B cell (primary cell): ENCODE measurements around the gene SEPTIN3. TPM values are rescaled to one million over a fixed set of nuclear protein-coding genes. Genes with fewer than 3 reads are reported as not detected.

Source experiments
- ATAC-seq: fragments of 200-7000 bp; cut with Tn5 transposase; one replicate; pipeline ENCODE4 v1.10.0; 2021; ENCODE audit warnings: low read depth, mild to moderate bottlenecking, moderate number of reproducible peaks, moderate library complexity
- CTCF ChIA-PET: fragments of 350-600 bp; sonication (Branson Sonifier 250); formaldehyde crosslinking; loops from one replicate; lab custom pipeline; 2021; ENCODE audit warnings: antibody characterized with exemption, inconsistent platforms; lab: Charles Lee
- POLR2A ChIA-PET: fragments of 350-600 bp; sonication (Branson Sonifier 250); formaldehyde crosslinking; loops from one replicate; lab custom pipeline; 2021; ENCODE audit warnings: antibody characterized with exemption; lab: Charles Lee
- DNase-seq: peaks from one replicate; pipeline ENCODE4 v3.0.0; 2013
- H2AFZ ChIP-seq: 2 replicates; pipeline ENCODE4 v1.6.1; 2012; ENCODE audit warnings: mild to moderate bottlenecking, low read depth, low read length; ENCODE audit not compliant: insufficient read depth, poor library complexity, severe bottlenecking
- H3K27ac ChIP-seq, 2 donors: 1 replicate in 1 of 2; 2 replicates in 1 of 2; pipeline ENCODE4 v1.5.1; 2012 to 2013; ENCODE audit warnings: low read length in 2 of 2, mild to moderate bottlenecking in 2 of 2, moderate library complexity in 1 of 2
- H3K27me3 ChIP-seq, 4 experiments: fragments of 200-600 bp in 1 of 4; sonication (generic) in 1 of 4; replicated peaks in 1 of 4; 1 replicate in 2 of 4; 2 replicates in 2 of 4; pipeline versions ENCODE4 v1.6.1 to v1.7.0; 2013 to 2016; ENCODE audit warnings: low read length in 3 of 4, mild to moderate bottlenecking in 2 of 4, mixed read lengths in 1 of 4, moderate library complexity in 1 of 4; ENCODE audit not compliant: insufficient read depth in 4 of 4, control insufficient read depth in 3 of 4; ENCODE audit errors: control extremely low read depth in 1 of 4
- H3K36me3 ChIP-seq, 2 experiments: replicated peaks in 1 of 2; 1 replicate in 1 of 2; 2 replicates in 1 of 2; pipeline versions ENCODE4 v1.6.1 to v1.7.1; 2013; ENCODE audit warnings: low read length in 1 of 2; ENCODE audit not compliant: insufficient read depth in 2 of 2, control insufficient read depth in 1 of 2; ENCODE audit errors: control extremely low read depth in 1 of 2, extremely low read depth in 1 of 2
- H3K4me1 ChIP-seq, 2 donors: fragments of 200-600 bp in 1 of 2; sonication (generic) in 1 of 2; 1 replicate in 1 of 2; 2 replicates in 1 of 2; pipeline versions ENCODE4 v1.5.1 to v1.6.1; 2013 to 2017; ENCODE audit warnings: low read length in 2 of 2; ENCODE audit not compliant: control insufficient read depth in 2 of 2, insufficient read depth in 2 of 2
- H3K4me2 ChIP-seq: replicated peaks from 2 replicates; pipeline ENCODE3; 2012; ENCODE audit warnings: mild to moderate bottlenecking, low read depth, low read length; ENCODE audit not compliant: poor library complexity, severe bottlenecking
- H3K4me3 ChIP-seq, 5 experiments: fragments of 200-600 bp in 1 of 5; sonication (generic) in 1 of 5; 1 replicate in 3 of 5; 2 replicates in 2 of 5; pipeline versions ENCODE4 v1.5.1 to v1.7.0; 2011 to 2016; ENCODE audit warnings: low read length in 4 of 5, mild to moderate bottlenecking in 4 of 5, low read depth in 2 of 5, control low read depth in 1 of 5, moderate library complexity in 1 of 5; ENCODE audit not compliant: insufficient read depth in 1 of 5; ENCODE audit errors: control extremely low read depth in 1 of 5, extremely low read depth in 1 of 5
- H3K79me2 ChIP-seq: fragments of 200-600 bp; sonication (generic); one replicate; pipeline ENCODE4 v1.6.0; 2016; ENCODE audit warnings: low read length; ENCODE audit not compliant: control insufficient read depth, insufficient read depth
- H3K9ac ChIP-seq: fragments of 200-600 bp; sonication (generic); 2 replicates; pipeline ENCODE4 v1.6.1; 2017; ENCODE audit warnings: mild to moderate bottlenecking, low read length, moderate library complexity
- H3K9me3 ChIP-seq, 3 donors: one replicate each; pipeline versions ENCODE4 v1.6.1 to v1.7.1; 2013; ENCODE audit warnings: low read length in 2 of 3; ENCODE audit not compliant: control insufficient read depth in 2 of 3, insufficient read depth in 1 of 3; ENCODE audit errors: control extremely low read depth in 1 of 3
- H4K20me1 ChIP-seq: 2 replicates; pipeline ENCODE4 v1.6.0; 2012; ENCODE audit warnings: mild to moderate bottlenecking, low read length; ENCODE audit not compliant: insufficient read depth, control insufficient read depth, poor library complexity, severe bottlenecking
- H3K27ac Mint-ChIP-seq: one replicate; pipeline ENCODE4 v1.8.0; 2021; ENCODE audit warnings: mixed read lengths
- H3K27me3 Mint-ChIP-seq: one replicate; pipeline ENCODE4 v1.8.0; 2021; ENCODE audit warnings: mixed read lengths
- H3K4me1 Mint-ChIP-seq: one replicate; pipeline ENCODE4 v1.8.0; 2021; ENCODE audit warnings: mixed read lengths
- H3K4me3 Mint-ChIP-seq: one replicate; pipeline ENCODE4 v1.8.0; 2021; ENCODE audit warnings: mixed read lengths
- H3K9me3 Mint-ChIP-seq: one replicate; pipeline ENCODE4 v1.8.0; 2022; ENCODE audit warnings: mixed read lengths; ENCODE audit not compliant: insufficient read depth
- EZH2 ChIP-seq: IDR thresholded peaks from 2 replicates; pipeline ENCODE4 v1.6.1; 2012; ENCODE audit warnings: borderline replicate concordance, low read depth, mild to moderate bottlenecking, moderate library complexity, low read length; ENCODE audit not compliant: insufficient read depth, poor library complexity, severe bottlenecking
- WGBS: methylation state at CpG from one replicate; pipeline ENCODE4 v1.1.5; 2013; ENCODE audit warnings: missing lambda C conversion rate; ENCODE audit not compliant: insufficient coverage; 5-methylcytosine and 5-hydroxymethylcytosine counted together
- intact Hi-C: fragments of 100-400 bp; cut with micrococcal nuclease; formaldehyde crosslinking; loops from one replicate; pipeline ENCODE4 v1.10.0; 2022
- polyA plus RNA-seq: library from polyadenylated mRNA; depleted of rRNA; stranded (reverse); fragments of >200 nt; gene quantifications from 2 replicates; pipeline ENCODE4 v1.2.3, GENCODE V29; 2012
- total RNA-seq, 2 donors: library from RNA; stranded (reverse); fragments of 120-200 nt in 1 of 2; gene quantifications; 1 replicate in 1 of 2; 2 replicates in 1 of 2; pipeline versions ENCODE4 v1.2.3 to v1.2.4, GENCODE V29; 2013 to 2022
- TF ChIP-seq, protein P1 (sequence below): fragments of 200-600 bp; IDR thresholded peaks from one replicate; pipeline ENCODE4 v1.8.0; 2022; ENCODE audit warnings: antibody characterized with exemption, mild to moderate bottlenecking

SEPTIN3 gene
- total and polyA plus RNA-seq, 2 donors (not counting 1 experiment from before 2014, with no cell fraction given) = 0.06 to 0.39 TPM

- H3K9me3 ChIP-seq = peaks cover under 1 to 14% (median 1%) of the 10 kb centered on the region in 3 donors
- Mint-ChIP-seq H3K4me1 (peaks cover 25% of the 10 kb centered on the region), H3K27ac (no peak overlapping the region), H3K9me3 (no peaks in the 10 kb centered on the region), H3K27me3 (no peaks in the 10 kb centered on the region), H3K4me3 (no peak overlapping the region)
- no peak overlapping the region for H3K4me2 ChIP-seq
- H3K4me1 ChIP-seq = peaks cover 15 to 23% of the 10 kb centered on the region in 2 donors
- peaks cover 0 to 10% (median 3%) of the 10 kb centered on the region in 4 experiments for H3K27me3 ChIP-seq
- DNase-seq (no peak), ATAC-seq (no peak)
- no peak overlapping the region for H3K9ac ChIP-seq
- ChIA-PET POLR2A (interaction anchor here (0.7 kb wide), 1 partner anchor 15 kb away, joined by 4 read pairs; no protein-coding TSS in a partner anchor), CTCF (no interaction called here)
- H4K20me1 ChIP-seq = no peaks in the 10 kb centered on the region
- no peak overlapping the region for H2AFZ ChIP-seq
- intact Hi-C loops = no loop called here
- TF ChIP-seq EZH2 = no peak
- TF ChIP-seq, protein P1, sequence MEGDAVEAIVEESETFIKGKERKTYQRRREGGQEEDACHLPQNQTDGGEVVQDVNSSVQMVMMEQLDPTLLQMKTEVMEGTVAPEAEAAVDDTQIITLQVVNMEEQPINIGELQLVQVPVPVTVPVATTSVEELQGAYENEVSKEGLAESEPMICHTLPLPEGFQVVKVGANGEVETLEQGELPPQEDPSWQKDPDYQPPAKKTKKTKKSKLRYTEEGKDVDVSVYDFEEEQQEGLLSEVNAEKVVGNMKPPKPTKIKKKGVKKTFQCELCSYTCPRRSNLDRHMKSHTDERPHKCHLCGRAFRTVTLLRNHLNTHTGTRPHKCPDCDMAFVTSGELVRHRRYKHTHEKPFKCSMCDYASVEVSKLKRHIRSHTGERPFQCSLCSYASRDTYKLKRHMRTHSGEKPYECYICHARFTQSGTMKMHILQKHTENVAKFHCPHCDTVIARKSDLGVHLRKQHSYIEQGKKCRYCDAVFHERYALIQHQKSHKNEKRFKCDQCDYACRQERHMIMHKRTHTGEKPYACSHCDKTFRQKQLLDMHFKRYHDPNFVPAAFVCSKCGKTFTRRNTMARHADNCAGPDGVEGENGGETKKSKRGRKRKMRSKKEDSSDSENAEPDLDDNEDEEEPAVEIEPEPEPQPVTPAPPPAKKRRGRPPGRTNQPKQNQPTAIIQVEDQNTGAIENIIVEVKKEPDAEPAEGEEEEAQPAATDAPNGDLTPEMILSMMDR = no peak
- no peak overlapping the region for H3K4me3 ChIP-seq
- H3K79me2 ChIP-seq = no peaks in the 10 kb centered on the region
- no peak overlapping the region for H3K27ac ChIP-seq
- 100% methylated on average over 1 of the region's 8 CpGs for WGBS
- H3K36me3 ChIP-seq = no peaks in the 10 kb centered on the region
Measured at GRCh38 chr22:42000466-42000865, 31.2 kb downstream of the SEPTIN3 start.

DNA sequence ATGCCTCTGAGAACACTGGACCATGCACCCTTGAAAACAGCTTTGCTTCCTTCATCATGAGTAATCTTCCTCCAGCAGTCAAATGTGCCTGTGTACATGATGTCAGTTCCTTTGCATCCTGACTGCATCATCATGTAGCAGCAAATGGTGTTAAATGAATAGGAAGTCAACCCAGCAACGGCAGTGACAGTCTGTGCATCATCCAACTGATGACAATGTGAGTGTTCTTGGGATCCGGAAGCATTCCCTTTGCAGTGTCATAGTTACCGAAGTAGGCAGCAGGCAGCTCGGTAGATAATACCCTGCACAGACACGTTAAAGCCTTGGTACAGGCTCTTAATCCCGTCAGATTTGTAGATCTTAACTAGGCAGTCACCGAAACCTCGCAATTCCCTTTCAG lies 31.9 kb downstream of the SEPTIN3 start:
- Histone ChIP-seq H3K4me3 (no peak overlapping the region), H3K4me2 (no peak overlapping the region), H4K20me1 (no peaks in the 10 kb centered on the region), H3K4me1 (peaks cover 15 to 23% of the 10 kb centered on the region in 2 donors), H2AFZ (no peak overlapping the region), H3K9me3 (peaks cover 1 to 17% (median 6%) of the 10 kb centered on the region in 3 donors), H3K36me3 (no peaks in the 10 kb centered on the region), H3K27me3 (peaks cover 0 to 10% (median 3%) of the 10 kb centered on the region in 4 experiments), H3K27ac (no peak overlapping the region), H3K9ac (no peak overlapping the region), H3K79me2 (no peaks in the 10 kb centered on the region)
- H3K9me3 Mint-ChIP-seq = no peaks in the 10 kb centered on the region
- ATAC-seq (no peak), DNase-seq (no peak)
- TF ChIP-seq, protein P1 = no peak
- no peak for TF ChIP-seq EZH2
- H3K4me3 Mint-ChIP-seq = no peak overlapping the region
- no peak overlapping the region for H3K27ac Mint-ChIP-seq
- H3K4me1 Mint-ChIP-seq = peaks cover 25% of the 10 kb centered on the region
- no peaks in the 10 kb centered on the region for H3K27me3 Mint-ChIP-seq
- CTCF ChIA-PET = no interaction called here
- intact Hi-C loops = no loop called here
- WGBS = 81% methylated on average over 8 of the region's 8 CpGs
- POLR2A ChIA-PET = interaction anchor here (0.7 kb wide), 1 partner anchor 15 kb away, joined by 4 read pairs; no protein-coding TSS in a partner anchor
